Activated T-helper 1 cell treated with anti-CD3 and anti-CD28 coated beads, Interleukin-2, amount 50 U/mL, for 16 hours (primary cell): ENCODE results near the gene ZNF524.
"Not testable (repeated sequence)": the region's sequence is repeated elsewhere in the genome, so short reads cannot be mapped to it uniquely, and the experiment has no call there.

Experiments used
- DNase-seq, 2 donors: peaks; one replicate each; pipeline ENCODE4 v3.0.0-alpha.2; 2020; ENCODE audit warnings: low read depth in 1 of 2, low spot score in 1 of 2

Gene ZNF524, protein sequence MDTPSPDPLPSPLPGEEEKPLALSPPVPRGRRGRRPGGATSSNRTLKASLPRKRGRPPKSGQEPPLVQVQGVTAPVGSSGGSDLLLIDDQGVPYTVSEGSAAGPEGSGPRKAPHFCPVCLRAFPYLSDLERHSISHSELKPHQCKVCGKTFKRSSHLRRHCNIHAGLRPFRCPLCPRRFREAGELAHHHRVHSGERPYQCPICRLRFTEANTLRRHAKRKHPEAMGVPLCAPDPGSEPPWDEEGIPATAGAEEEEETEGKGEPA

GRCh38 chr19:55599842-55600661 is at the start of gene ZNF524:
TSS of gene ZNF524 (plus strand) at chr19:55600288. CDS start at chr19:55602113, 1,825 bp downstream.
- DNase-seq: peak; percentile 60 to 77

DNA sequence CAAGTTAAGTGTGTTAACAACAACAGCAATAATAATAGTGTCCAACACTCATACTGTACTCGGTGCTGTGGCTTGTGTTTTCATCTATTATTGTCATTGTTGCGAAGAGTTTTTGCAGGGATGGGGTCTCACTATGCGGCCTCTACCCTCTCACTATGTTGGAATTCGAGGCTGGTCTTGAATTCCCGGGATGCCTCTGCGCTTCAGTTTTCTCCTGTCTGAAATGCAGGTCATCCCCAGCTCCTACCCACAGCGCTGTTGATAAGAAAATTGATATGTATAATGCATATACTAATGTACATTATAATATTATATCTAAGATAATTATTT is 49.8 kb upstream of the ZNF524 start:
- DNase-seq: no peak

GRCh38 chr19:55552206-55552605 is 47.9 kb upstream of the ZNF524 start:
- no peak for DNase-seq

GRCh38 chr19:55552620-55553019 is 47.5 kb upstream of the ZNF524 start:
- no peak for DNase-seq

- DNase-seq: no peak
Measured at GRCh38 chr19:55553217-55554182, 46.6 kb upstream of the ZNF524 start.

DNA sequence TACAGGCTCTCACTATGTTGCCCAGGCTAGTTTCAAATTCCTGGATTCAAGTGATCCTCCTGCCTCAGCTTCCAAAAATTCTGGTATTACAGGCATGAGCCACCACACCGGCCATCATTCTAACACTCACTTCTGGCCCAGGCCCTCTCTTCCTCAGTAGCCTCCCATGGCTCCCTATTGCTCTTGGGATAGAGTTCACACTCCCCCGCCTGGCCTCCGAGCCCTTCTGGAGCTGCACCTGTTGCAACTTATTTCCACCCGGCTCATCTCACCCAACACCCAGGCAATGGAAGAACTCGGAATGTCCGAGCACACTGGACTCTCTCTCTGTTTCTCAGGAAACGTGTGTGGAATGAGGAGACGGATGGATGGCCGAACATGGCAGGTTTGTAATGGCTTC is 45.8 kb upstream of the ZNF524 start:
- DNase-seq: no peak

GRCh38 chr19:55554741-55555152 is 45.3 kb upstream of the ZNF524 start:
- no peak for DNase-seq

DNA sequence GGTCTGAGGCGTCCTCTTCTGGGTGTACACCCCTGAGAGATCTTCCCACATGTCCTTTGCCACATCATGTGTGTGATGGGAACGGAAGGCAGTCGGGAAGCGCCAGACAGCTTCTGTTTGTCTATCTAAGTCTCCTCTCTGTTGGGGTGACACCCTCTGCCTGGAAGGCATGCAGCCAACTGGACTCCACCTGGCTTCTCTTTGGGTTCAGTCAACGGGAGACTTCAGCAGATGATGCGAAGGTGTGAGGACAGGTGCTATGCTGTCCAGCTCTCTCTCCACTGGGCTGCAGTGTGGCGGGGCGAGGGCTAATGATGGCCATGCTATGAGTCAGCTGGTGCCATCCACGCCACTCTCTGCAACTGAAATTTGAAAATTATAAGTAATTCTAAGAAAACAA is 40.4 kb upstream of the ZNF524 start:
- DNase-seq: no peak

GRCh38 chr19:55563261-55563690 is 36.8 kb upstream of the ZNF524 start:
- no peak for DNase-seq

- no peak for DNase-seq
Measured at GRCh38 chr19:55566823-55567222, 33.3 kb upstream of the ZNF524 start.

DNA sequence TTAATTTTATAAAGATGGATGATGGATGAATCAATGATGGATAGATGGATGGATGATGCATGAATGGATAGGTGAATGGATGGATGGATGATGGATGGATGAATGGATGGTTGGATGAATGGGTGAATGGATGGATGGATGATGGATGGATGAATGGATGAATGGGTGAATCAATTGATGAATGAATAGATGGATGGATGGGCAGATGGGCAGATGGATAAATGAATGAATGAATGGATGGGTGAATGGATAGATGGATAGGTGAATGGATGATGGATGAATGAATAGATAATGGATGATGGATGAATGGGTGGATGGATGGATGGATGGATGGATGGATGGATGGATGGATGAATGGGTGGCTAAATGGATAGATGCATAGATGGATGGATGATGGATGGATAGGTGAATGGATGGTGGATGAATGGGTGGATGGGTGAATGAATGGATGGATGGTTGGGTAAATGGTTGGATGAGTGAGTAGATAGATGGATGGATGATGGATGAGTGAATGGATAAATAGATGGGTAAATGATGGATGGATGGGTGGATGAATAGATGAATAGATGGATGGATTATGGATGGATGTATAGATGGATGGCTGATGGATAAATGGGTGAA is 32.3 kb upstream of the ZNF524 start:
- no peak for DNase-seq

DNA sequence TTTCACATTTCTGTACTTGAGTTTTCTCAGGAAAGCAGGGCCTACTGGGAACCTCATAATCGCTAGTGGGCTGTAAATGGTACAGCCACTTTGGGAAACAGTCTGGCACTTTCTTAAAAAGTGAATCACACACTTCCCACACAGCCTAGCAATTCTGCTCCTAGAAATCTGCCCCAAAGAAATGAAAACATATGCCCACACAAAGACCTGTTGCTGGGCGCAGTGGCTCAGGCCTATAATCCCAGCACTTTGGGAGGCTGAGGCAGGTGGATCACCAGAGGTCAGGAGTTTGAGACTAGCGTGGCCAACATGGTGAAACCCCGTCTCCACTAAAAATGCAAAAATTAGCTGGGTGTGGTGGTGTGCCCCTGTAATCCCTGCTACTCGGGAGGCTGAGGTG is 30.6 kb upstream of the ZNF524 start:
- not testable (repeated sequence) for DNase-seq

- DNase-seq: not testable (repeated sequence)
Measured at GRCh38 chr19:55573929-55574328, 26.2 kb upstream of the ZNF524 start.

GRCh38 chr19:55576746-55577145 is 23.3 kb upstream of the ZNF524 start:
- DNase-seq: no peak

DNA sequence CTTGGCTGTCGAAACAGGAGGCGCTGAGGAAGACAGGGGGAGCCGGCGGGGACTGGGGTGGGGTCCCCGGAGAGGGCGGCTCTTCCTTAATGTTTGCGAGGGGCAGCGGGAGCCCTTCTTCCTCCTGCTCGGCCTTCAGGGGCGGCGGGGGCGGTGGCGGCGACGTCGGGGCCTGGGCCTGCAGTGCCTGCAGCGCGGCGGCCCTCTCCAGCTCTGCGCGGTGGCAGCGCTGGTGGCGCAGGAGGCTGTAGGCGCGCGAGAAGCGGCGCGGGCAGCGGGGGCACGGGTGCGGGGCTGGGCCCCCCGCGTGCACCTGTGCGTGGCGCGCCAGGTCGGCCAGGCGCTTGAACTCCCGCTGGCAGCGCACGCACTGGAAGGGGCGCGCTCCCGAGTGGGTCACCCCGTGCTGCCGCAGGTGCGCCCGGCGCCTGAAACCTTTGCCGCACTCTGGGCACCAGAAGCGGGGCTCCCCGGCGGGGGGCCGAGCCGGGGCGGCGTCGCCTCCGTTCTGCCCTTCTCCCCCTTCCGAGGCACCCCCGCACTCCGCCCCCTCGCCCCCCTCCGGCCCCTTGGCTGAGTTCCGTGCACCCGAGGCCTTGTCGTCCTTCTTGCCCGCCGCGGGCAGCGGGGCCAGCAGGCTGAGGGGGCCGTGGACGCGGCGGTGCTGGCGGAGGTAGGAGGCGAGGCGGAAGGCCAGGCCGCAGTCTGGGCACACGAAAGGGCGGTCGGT is 21.9 kb upstream of the ZNF524 start:
- no peak for DNase-seq

DNA sequence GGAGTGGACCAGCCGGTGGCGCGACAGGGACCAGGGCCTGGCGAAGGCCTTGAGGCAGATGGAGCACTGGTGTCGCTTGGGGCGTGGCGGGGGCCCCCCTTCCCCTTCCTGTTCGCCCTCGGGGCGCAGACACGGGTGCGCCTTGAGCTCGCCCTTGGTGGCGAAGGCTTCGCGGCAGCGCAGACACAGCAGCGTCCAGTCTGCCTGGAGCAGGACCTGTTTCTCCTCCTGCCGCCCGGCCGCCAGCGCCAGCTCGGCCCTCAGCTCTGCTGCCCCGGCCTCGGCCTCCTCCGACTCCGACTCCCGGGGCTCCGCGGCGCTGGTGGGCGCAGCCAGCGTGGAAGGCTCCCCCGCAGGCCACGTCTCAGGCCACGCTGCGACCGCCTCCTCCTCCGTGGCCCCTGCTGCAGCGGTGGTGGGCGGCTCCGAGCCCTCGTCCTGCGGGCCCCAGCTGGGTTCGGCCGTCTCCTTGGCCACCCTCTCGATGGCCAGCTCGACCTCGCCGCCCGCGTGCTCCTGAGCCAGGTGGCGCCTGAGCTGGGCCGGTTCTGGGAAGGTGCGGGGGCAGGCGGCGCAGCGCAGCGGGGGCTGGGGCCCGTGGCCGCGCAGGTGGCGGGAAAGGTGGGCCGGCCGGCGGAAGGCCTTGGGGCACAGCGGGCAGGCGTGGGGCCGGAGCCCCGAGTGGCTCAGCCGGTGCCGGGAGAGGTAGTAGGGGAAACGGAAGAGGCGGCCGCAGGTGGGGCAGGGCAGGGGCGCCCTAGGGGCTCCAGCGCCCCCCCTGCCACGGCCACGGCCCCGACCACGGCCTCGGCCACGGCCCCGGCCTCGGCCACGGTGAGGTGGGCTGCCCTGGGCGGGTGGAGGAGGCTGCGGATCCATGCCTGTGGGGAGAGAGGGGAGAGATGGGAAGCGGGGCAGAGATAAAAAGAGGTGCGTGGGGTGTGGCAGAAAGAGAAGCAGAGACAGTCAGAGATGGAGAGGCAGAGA is 21.0 kb upstream of the ZNF524 start:
- no peak for DNase-seq

DNA sequence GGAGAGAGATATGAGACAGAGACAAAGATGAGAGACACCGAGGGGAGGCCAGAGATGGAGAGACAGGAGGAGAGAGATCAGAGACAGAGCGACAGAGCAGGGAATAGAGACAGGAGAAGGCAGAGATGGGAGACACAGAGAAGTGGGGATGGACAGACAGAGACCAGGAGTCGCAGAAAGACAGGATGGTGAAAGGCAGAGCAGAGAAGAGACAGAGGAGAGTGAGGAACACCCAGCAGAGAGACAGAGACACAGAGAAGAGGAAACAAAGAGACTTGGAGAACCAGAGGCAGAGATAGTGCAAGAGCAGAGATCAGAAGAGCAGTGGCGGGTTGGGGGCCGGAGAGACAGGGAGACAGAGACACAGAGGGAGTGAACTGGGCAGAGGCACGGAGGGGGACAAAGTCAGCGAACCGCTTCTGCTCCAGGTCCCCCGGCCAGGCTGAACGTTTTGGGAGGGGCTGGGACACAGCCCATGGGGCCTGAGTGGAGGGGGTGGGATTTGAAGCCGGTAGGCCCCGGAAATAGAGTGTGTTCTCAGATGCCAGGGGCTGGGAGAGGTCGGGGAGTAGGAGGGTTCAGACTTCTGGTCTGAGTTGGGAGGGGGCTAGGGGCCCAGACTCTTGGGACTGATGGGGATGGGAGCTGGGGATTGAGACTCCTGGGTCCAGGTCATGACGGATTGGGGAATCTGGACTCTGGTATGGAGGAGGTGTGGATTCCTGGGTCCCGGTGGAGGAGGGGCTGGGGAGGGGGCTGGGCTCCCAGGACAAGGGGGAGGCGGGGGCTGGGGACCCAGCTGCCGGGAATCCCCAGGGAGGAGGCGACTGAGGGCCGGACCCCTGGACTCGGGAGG is 20.1 kb upstream of the ZNF524 start:
- no peak for DNase-seq

DNA sequence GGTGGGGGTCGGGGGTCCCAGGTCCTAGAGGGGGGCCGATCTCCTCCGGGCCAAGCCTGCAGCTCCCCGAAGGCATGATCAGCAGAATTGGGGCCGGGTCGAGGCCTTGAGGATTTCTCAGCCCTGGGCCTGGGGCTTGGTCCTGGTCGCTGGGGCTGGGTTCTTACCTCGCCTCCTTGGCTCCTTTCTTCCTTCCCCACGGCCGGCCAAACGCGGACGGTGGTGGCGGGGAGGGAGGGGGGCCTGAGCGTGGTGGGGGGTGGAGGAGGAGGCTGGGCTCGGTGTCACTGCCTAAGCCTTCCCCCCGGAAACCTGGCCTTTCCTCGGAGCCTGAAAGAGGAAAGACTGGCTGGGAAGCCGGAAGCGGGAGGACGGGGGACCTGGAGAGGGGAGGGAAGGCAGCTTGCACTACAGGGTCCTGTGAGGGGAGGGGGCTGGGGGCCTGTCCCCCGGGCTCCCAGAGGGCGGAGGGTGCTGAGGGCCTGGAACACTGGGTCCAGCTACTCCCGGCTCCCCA is 19.4 kb upstream of the ZNF524 start, which contains the start of gene ZNF579:
Gene ZNF579, minus strand, starts transcription at position 221 of the 517 bp plus-strand sequence. CDS start 1,209 bp downstream, outside the sequence.
- DNase-seq: peak; percentile 42 to 62
